WTC11 (cell line): Measurements from ENCODE around the gene CACNA1C. TPM values are rescaled to one million over a fixed set of nuclear protein-coding genes. Genes with fewer than 3 reads are reported as not detected.

Experiments
- ATAC-seq: fragments of 200-7000 bp; cut with Tn5 transposase; 2 replicates; pipeline ENCODE4 v1.10.0; 2021; ENCODE audit warnings: mild to moderate bottlenecking, moderate library complexity
- CTCF ChIA-PET: fragments of 300-600 bp; sonication (Branson Sonifier 250); formaldehyde crosslinking; loops from one replicate; lab custom pipeline; 2021; ENCODE audit warnings: antibody characterized with exemption; lab: Charles Lee
- POLR2A ChIA-PET: fragments of 350-600 bp; sonication (Branson Sonifier 250); formaldehyde crosslinking; loops from one replicate; lab custom pipeline; 2021; ENCODE audit warnings: antibody characterized with exemption; lab: Charles Lee
- DNase-seq: peaks from one replicate; pipeline ENCODE4 v3.0.0; 2021; ENCODE audit warnings: low spot score
- H3K27ac Mint-ChIP-seq: 2 replicates; pipeline ENCODE4 v1.8.0; 2021; ENCODE audit warnings: mixed read lengths
- H3K27me3 Mint-ChIP-seq: 2 replicates; pipeline ENCODE4 v1.8.0; 2021; ENCODE audit warnings: low read depth, mild to moderate bottlenecking, moderate library complexity, mixed read lengths
- H3K36me3 Mint-ChIP-seq: 2 replicates; pipeline ENCODE4 v1.8.0; 2021; ENCODE audit warnings: mixed read lengths
- H3K4me1 Mint-ChIP-seq: 2 replicates; pipeline ENCODE4 v1.8.0; 2022; ENCODE audit warnings: mixed read lengths
- H3K4me3 Mint-ChIP-seq: 2 replicates; pipeline ENCODE4 v1.8.0; 2021; ENCODE audit warnings: mild to moderate bottlenecking, moderate library complexity, mixed read lengths
- H3K9me3 Mint-ChIP-seq: 2 replicates; pipeline ENCODE4 v1.8.0; 2021; ENCODE audit warnings: mixed read lengths
- CBFB ChIP-seq: sonication (generic); formaldehyde crosslinking; IDR thresholded peaks from 2 replicates; pipeline ENCODE4 v1.8.1; 2022; ENCODE audit warnings: mild to moderate bottlenecking, low read depth, missing genetic modification reagents
- GABPB1 ChIP-seq: sonication (generic); formaldehyde crosslinking; IDR thresholded peaks from 2 replicates; pipeline ENCODE4 v1.8.1; 2023; ENCODE audit warnings: mild to moderate bottlenecking, missing genetic modification reagents
- NFYB ChIP-seq: sonication (generic); formaldehyde crosslinking; conservative IDR thresholded peaks from 2 replicates; pipeline ENCODE4 v1.8.0; 2022; ENCODE audit warnings: low read depth, missing genetic modification reagents
- OVOL2 ChIP-seq: fragments of 250-450 bp; sonication (Bioruptor Pico); IDR thresholded peaks from 2 replicates; pipeline ENCODE4 v1.9.0; 2021; ENCODE audit warnings: mild to moderate bottlenecking, borderline replicate concordance
- SOX15 ChIP-seq: fragments of 250-450 bp; sonication (Bioruptor Pico); IDR thresholded peaks from 2 replicates; pipeline ENCODE4 v1.9.0; 2021; ENCODE audit warnings: mild to moderate bottlenecking
- ZNF416 ChIP-seq: fragments of 250-450 bp; sonication (Bioruptor Pico); IDR thresholded peaks from 2 replicates; pipeline ENCODE4 v1.9.0; 2021; ENCODE audit warnings: mild to moderate bottlenecking, inconsistent platforms
- ZNF423 ChIP-seq: fragments of 250-450 bp; sonication (Bioruptor Pico); IDR thresholded peaks from 2 replicates; pipeline ENCODE4 v2.1.2; 2022; ENCODE audit warnings: mild to moderate bottlenecking, moderate library complexity
- total RNA-seq: library from RNA; stranded (reverse); gene quantifications from 3 replicates; pipeline ENCODE4 v1.2.3, GENCODE V29; 2021
- TF ChIP-seq, protein P1 (sequence below): sonication (generic); formaldehyde crosslinking; IDR thresholded peaks from 2 replicates; pipeline ENCODE4 v1.8.1; 2022; ENCODE audit warnings: low read depth, mild to moderate bottlenecking, moderate library complexity, missing genetic modification reagents, borderline replicate concordance
- TF ChIP-seq, protein P2 (sequence below): sonication (generic); formaldehyde crosslinking; IDR thresholded peaks from 2 replicates; pipeline ENCODE4 v1.8.1; 2023; ENCODE audit warnings: mild to moderate bottlenecking, missing genetic modification reagents
- TF ChIP-seq, protein P3 (sequence below): sonication (generic); formaldehyde crosslinking; IDR thresholded peaks from 2 replicates; pipeline ENCODE4 v1.8.0; 2022; ENCODE audit warnings: missing genetic modification reagents
- TF ChIP-seq, protein P4 (sequence below): sonication (generic); formaldehyde crosslinking; IDR thresholded peaks from 2 replicates; pipeline ENCODE4 v1.8.0; 2022; ENCODE audit warnings: mild to moderate bottlenecking, missing genetic modification reagents
- TF ChIP-seq, protein P5 (sequence below): sonication (generic); formaldehyde crosslinking; IDR thresholded peaks from 2 replicates; pipeline ENCODE4 v1.8.1; 2022; ENCODE audit warnings: mild to moderate bottlenecking, moderate library complexity, missing genetic modification reagents
- TF ChIP-seq, protein P6 (sequence below): sonication (generic); formaldehyde crosslinking; IDR thresholded peaks from 2 replicates; pipeline ENCODE4 v1.8.0; 2022; ENCODE audit warnings: mild to moderate bottlenecking, missing genetic modification reagents

CACNA1C gene
- total RNA-seq, 1 experiment from 2014 or later: 1.7 TPM

DNA sequence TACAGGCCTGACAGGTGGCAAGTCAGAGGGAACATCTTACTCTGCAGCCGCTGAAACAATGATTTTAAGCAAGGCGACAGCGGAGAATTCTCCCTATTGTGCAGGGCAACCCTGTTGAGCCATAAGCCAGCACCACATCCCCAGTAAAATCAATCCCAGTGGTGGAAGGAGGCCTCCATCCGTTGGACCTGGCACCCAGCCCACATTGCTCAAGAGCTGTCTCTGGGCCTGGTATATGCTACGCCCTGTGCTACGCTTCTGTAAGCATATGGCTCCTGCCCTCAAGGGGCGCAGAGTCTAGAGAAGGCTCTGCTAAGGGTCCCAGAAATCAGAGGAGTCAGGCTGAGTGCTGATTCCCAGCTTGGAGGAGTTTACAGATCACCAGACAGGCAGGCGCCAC, 265.5 kb downstream of the CACNA1C start:
- ATAC-seq (no peak), DNase-seq (no peak)
- H3K4me3 Mint-ChIP-seq: no peak overlapping the region
- peaks cover 6% of the 10 kb centered on the region for H3K9me3 Mint-ChIP-seq
- POLR2A ChIA-PET: no interaction called here
- no peak for TF ChIP-seq NFYB (CRISPR knock-in tag)
- TF ChIP-seq ZNF423 (CRISPR knock-in tag): no peak
- H3K4me1 Mint-ChIP-seq: peaks cover 6% of the 10 kb centered on the region
- CTCF ChIA-PET: interaction anchor here (1.1 to 1.4 kb wide), 6 partner anchors 12 to 307 kb away, joined by 3 to 6 read pairs (median 4); no protein-coding TSS in a partner anchor
- no peak overlapping the region for H3K27ac Mint-ChIP-seq
- no peaks in the 10 kb centered on the region for H3K36me3 Mint-ChIP-seq
- no peaks in the 10 kb centered on the region for H3K27me3 Mint-ChIP-seq

DNA sequence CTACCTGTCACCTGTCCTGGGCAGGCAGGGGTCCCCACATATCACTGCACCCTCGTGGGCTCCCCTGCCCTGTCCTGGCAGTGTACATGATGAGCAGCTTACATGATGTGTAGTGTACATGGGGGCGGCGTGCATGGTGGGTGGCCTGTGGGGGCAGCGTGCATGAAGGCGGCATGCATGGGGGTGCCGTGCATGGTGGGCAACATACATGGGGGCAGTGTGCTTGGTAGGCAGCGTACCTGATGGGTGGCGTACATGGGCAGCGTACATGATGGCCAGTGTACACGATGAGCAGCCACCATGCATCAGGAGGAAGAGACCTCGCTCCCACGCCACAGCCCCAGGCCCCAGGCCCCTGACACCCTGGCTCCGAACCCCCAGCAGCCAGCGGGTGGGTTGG, 266.3 kb downstream of the CACNA1C start:
- peaks cover 6% of the 10 kb centered on the region for H3K4me1 Mint-ChIP-seq
- H3K27ac Mint-ChIP-seq: no peak overlapping the region
- TF ChIP-seq, protein P1, sequence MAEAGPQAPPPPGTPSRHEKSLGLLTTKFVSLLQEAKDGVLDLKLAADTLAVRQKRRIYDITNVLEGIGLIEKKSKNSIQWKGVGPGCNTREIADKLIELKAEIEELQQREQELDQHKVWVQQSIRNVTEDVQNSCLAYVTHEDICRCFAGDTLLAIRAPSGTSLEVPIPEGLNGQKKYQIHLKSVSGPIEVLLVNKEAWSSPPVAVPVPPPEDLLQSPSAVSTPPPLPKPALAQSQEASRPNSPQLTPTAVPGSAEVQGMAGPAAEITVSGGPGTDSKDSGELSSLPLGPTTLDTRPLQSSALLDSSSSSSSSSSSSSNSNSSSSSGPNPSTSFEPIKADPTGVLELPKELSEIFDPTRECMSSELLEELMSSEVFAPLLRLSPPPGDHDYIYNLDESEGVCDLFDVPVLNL (CRISPR knock-in tag): no peak
- TF ChIP-seq SOX15 (CRISPR knock-in tag) (no peak), GABPB1 (CRISPR knock-in tag) (no peak), ZNF416 (CRISPR knock-in tag) (no peak), OVOL2 (no peak), CBFB (no peak)
- TF ChIP-seq, protein P2, sequence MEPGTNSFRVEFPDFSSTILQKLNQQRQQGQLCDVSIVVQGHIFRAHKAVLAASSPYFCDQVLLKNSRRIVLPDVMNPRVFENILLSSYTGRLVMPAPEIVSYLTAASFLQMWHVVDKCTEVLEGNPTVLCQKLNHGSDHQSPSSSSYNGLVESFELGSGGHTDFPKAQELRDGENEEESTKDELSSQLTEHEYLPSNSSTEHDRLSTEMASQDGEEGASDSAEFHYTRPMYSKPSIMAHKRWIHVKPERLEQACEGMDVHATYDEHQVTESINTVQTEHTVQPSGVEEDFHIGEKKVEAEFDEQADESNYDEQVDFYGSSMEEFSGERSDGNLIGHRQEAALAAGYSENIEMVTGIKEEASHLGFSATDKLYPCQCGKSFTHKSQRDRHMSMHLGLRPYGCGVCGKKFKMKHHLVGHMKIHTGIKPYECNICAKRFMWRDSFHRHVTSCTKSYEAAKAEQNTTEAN: no peak
- TF ChIP-seq, protein P3, sequence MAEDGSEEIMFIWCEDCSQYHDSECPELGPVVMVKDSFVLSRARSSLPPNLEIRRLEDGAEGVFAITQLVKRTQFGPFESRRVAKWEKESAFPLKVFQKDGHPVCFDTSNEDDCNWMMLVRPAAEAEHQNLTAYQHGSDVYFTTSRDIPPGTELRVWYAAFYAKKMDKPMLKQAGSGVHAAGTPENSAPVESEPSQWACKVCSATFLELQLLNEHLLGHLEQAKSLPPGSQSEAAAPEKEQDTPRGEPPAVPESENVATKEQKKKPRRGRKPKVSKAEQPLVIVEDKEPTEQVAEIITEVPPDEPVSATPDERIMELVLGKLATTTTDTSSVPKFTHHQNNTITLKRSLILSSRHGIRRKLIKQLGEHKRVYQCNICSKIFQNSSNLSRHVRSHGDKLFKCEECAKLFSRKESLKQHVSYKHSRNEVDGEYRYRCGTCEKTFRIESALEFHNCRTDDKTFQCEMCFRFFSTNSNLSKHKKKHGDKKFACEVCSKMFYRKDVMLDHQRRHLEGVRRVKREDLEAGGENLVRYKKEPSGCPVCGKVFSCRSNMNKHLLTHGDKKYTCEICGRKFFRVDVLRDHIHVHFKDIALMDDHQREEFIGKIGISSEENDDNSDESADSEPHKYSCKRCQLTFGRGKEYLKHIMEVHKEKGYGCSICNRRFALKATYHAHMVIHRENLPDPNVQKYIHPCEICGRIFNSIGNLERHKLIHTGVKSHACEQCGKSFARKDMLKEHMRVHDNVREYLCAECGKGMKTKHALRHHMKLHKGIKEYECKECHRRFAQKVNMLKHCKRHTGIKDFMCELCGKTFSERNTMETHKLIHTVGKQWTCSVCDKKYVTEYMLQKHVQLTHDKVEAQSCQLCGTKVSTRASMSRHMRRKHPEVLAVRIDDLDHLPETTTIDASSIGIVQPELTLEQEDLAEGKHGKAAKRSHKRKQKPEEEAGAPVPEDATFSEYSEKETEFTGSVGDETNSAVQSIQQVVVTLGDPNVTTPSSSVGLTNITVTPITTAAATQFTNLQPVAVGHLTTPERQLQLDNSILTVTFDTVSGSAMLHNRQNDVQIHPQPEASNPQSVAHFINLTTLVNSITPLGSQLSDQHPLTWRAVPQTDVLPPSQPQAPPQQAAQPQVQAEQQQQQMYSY (CRISPR knock-in tag): no peak
- TF ChIP-seq, protein P4, sequence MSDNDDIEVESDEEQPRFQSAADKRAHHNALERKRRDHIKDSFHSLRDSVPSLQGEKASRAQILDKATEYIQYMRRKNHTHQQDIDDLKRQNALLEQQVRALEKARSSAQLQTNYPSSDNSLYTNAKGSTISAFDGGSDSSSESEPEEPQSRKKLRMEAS (CRISPR knock-in tag): no peak
- TF ChIP-seq, protein P5, sequence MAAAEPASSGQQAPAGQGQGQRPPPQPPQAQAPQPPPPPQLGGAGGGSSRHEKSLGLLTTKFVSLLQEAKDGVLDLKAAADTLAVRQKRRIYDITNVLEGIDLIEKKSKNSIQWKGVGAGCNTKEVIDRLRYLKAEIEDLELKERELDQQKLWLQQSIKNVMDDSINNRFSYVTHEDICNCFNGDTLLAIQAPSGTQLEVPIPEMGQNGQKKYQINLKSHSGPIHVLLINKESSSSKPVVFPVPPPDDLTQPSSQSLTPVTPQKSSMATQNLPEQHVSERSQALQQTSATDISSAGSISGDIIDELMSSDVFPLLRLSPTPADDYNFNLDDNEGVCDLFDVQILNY: no peak
- TF ChIP-seq, protein P6, sequence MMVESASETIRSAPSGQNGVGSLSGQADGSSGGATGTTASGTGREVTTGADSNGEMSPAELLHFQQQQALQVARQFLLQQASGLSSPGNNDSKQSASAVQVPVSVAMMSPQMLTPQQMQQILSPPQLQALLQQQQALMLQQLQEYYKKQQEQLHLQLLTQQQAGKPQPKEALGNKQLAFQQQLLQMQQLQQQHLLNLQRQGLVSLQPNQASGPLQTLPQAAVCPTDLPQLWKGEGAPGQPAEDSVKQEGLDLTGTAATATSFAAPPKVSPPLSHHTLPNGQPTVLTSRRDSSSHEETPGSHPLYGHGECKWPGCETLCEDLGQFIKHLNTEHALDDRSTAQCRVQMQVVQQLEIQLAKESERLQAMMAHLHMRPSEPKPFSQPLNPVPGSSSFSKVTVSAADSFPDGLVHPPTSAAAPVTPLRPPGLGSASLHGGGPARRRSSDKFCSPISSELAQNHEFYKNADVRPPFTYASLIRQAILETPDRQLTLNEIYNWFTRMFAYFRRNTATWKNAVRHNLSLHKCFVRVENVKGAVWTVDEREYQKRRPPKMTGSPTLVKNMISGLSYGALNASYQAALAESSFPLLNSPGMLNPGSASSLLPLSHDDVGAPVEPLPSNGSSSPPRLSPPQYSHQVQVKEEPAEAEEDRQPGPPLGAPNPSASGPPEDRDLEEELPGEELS (CRISPR knock-in tag): no peak
- DNase-seq (no peak), ATAC-seq (no peak)
- no peak overlapping the region for H3K4me3 Mint-ChIP-seq
- CTCF ChIA-PET: interaction anchor here (1.4 kb wide), 1 partner anchor 262 kb away, joined by 6 read pairs; no protein-coding TSS in a partner anchor
- POLR2A ChIA-PET: no interaction called here
- H3K27me3 Mint-ChIP-seq: no peaks in the 10 kb centered on the region
- no peaks in the 10 kb centered on the region for H3K36me3 Mint-ChIP-seq
- peaks cover 6% of the 10 kb centered on the region for H3K9me3 Mint-ChIP-seq
